WTC11 (cell line): ENCODE data around the gene PTPN5.

Experiments used
- NFE2L1 ChIP-seq: sonication (generic); formaldehyde crosslinking; IDR thresholded peaks from 2 replicates; pipeline ENCODE4 v1.8.1; 2023; ENCODE audit warnings: missing genetic modification reagents
- ZNF423 ChIP-seq: fragments of 250-450 bp; sonication (Bioruptor Pico); IDR thresholded peaks from 2 replicates; pipeline ENCODE4 v2.1.2; 2022; ENCODE audit warnings: mild to moderate bottlenecking, moderate library complexity
- TF ChIP-seq, protein P1 (sequence below): fragments of 200-600 bp; IDR thresholded peaks from 2 replicates; pipeline ENCODE4 v1.8.0; 2022; ENCODE audit warnings: antibody characterized with exemption

DNA sequence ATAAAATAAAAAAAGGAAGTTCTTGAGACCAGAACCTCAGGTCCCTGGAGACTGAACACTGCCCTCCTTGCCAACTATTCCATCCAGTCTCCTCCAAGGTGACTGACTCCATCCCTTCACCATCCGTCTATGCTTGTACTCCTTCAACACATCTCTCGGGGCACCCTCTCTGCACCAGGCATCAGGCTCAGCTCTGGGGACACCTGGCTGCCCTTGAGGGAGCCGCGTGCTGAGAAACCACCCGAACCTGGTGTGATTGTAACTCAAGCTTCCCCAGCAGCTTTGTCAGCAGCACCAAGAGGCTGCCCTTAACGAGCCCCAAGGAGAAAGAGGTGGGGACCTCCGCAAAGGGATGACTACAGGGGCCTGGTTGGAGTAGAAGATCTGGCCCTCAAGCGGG, 1.7 kb downstream of the PTPN5 start:
- TF ChIP-seq, protein P1, sequence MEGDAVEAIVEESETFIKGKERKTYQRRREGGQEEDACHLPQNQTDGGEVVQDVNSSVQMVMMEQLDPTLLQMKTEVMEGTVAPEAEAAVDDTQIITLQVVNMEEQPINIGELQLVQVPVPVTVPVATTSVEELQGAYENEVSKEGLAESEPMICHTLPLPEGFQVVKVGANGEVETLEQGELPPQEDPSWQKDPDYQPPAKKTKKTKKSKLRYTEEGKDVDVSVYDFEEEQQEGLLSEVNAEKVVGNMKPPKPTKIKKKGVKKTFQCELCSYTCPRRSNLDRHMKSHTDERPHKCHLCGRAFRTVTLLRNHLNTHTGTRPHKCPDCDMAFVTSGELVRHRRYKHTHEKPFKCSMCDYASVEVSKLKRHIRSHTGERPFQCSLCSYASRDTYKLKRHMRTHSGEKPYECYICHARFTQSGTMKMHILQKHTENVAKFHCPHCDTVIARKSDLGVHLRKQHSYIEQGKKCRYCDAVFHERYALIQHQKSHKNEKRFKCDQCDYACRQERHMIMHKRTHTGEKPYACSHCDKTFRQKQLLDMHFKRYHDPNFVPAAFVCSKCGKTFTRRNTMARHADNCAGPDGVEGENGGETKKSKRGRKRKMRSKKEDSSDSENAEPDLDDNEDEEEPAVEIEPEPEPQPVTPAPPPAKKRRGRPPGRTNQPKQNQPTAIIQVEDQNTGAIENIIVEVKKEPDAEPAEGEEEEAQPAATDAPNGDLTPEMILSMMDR: no peak
- TF ChIP-seq ZNF423 (no peak), NFE2L1 (CRISPR knock-in tag) (no peak)
